GM12873 (cell line): ENCODE measurements around the gene LRRFIP2.

Experiments used
- CTCF ChIP-seq: IDR thresholded peaks from 2 replicates; pipeline ENCODE4 v1.5.1; 2012; ENCODE audit warnings: low read depth, mild to moderate bottlenecking, moderate library complexity, low read length, control low read depth; ENCODE audit not compliant: insufficient read depth; ENCODE audit errors: missing control alignments

Gene LRRFIP2

DNA sequence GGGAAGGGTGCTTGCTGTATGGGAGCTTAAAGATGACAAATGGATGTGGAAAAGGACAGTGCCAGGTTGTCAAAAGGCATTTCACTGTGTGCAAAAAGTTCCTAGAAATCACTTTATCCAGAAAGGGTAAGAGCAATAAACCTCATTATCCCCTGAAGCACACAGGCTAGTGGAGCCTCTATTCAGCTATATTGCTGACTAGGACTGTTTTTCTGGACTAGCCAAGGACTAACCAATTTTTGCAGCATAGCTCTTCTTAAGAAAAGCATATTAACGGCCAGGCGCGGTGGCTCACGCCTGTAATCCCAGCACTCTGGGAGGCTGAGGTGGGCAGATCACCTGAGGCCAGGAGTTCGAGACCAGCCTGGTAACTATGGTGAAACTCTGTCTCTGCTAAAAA lies 116.3 kb downstream of the LRRFIP2 start:
- no peak for TF ChIP-seq CTCF

GRCh38 chr3:37056826-37057225 lies 117.6 kb downstream of the LRRFIP2 start:
- no peak for TF ChIP-seq CTCF

GRCh38 chr3:37054370-37054769 lies 120.0 kb downstream of the LRRFIP2 start:
- TF ChIP-seq CTCF, result no peak

DNA sequence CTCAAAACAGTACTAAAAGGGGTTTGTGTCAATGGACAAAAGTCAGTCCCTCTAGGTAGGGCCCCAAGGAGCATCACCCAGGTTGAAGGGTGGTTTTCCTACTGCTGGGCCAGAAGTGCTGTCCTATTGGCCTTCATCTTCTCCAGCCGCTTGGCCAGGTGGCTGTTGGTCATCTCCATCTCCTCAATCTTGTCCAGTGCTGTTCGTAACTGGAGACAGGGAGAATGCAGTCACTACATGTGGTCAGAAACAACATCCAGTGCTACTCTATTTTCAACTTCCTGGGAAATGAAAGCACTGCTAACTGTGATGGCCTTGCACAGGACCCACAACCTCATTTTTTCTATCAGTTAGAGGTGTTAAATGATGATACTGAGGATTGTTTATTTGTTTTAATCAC lies 120.6 kb downstream of the LRRFIP2 start:
- no peak for TF ChIP-seq CTCF

GRCh38 chr3:37053337-37053736 lies 121.0 kb downstream of the LRRFIP2 start:
- no peak for TF ChIP-seq CTCF

- no peak for TF ChIP-seq CTCF
Measured at GRCh38 chr3:37052860-37053259, 121.5 kb downstream of the LRRFIP2 start.

DNA sequence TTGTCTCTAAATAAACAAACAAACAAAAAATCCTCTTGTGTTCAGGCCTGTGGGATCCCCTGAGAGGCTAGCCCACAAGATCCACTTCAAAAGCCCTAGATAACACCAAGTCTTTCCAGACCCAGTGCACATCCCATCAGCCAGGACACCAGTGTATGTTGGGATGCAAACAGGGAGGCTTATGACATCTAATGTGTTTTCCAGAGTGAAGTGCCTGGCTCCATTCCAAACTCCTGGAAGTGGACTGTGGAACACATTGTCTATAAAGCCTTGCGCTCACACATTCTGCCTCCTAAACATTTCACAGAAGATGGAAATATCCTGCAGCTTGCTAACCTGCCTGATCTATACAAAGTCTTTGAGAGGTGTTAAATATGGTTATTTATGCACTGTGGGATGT lies 124.1 kb downstream of the LRRFIP2 start:
- no peak for TF ChIP-seq CTCF

GRCh38 chr3:37041546-37042195 lies 132.7 kb downstream of the LRRFIP2 start:
- no peak for TF ChIP-seq CTCF
